Measurements from ENCODE around the gene ELAC2.

DNA sequence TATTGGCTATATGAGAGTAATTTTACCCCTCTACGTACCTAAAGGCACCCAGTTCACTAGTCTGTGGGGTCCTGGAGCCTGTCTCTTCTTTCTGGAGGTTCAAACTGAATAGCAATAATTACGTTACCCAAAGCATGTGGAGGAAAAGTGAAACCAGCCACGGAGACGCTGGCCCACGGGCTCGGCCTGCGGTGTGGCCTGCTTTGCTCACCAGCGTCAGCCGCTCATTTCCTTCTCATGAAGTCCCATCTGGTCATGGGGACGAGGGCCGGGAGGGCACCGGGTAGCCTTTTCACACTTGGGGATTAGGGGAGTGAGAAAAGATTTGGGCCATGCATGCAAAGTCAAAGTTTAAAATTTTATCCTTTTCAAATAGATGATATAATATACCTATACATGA, 26.9 kb downstream of the ELAC2 start:
- TF ChIP-seq, protein P1, sequence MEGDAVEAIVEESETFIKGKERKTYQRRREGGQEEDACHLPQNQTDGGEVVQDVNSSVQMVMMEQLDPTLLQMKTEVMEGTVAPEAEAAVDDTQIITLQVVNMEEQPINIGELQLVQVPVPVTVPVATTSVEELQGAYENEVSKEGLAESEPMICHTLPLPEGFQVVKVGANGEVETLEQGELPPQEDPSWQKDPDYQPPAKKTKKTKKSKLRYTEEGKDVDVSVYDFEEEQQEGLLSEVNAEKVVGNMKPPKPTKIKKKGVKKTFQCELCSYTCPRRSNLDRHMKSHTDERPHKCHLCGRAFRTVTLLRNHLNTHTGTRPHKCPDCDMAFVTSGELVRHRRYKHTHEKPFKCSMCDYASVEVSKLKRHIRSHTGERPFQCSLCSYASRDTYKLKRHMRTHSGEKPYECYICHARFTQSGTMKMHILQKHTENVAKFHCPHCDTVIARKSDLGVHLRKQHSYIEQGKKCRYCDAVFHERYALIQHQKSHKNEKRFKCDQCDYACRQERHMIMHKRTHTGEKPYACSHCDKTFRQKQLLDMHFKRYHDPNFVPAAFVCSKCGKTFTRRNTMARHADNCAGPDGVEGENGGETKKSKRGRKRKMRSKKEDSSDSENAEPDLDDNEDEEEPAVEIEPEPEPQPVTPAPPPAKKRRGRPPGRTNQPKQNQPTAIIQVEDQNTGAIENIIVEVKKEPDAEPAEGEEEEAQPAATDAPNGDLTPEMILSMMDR (IDR thresholded peaks at IDR 0.05): no peak
- TF ChIP-seq POLR2A (IDR thresholded peaks at IDR 0.05): no peak
